ENCODE results near the gene USHBP1.

Gene USHBP1

DNA sequence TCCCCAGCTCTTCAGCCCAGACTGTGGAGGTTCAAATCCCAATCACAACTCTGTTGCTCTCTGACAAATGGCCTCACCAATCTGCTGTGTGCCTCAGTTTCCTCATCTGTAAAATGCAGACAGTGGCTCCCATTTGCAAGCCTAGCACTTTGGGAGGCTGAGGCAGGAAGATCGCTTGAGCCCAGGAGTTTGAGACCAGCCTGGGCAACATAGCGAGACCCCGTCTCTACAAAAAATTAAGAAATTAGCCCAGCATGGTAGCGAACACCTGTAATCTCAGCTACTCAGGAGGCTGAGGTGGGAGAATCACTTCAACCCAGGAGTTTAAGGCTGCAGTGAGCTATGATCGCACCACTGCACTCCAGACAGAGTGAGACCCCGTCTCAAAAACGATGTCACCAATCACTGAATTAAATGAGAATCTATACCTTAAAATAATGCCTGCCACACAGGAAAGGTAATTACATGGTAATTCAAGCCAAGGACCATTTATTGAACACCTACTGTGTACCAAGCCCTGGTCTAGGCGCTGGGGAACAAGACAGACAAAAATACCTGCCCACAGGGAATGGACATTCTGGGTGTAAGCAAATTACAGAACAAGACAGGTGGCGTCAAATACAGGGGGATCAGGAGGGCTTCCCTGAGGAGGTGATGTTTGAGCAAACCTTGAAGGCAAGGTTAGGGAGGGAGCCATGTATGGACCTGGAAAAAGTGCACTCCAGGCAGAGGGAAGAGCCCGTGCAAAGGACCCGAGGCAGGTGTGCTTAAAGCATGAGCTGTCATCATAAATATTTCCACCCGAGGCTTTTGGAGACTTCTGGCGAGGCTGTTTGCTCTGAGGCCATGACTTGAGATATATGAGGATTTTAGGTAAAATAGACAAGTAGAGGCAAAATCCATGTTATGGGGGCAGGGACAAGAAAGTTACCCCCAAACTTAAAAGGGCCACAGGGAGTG is 26.5 kb downstream of the USHBP1 start:
- no peak for DNase-seq

DNA sequence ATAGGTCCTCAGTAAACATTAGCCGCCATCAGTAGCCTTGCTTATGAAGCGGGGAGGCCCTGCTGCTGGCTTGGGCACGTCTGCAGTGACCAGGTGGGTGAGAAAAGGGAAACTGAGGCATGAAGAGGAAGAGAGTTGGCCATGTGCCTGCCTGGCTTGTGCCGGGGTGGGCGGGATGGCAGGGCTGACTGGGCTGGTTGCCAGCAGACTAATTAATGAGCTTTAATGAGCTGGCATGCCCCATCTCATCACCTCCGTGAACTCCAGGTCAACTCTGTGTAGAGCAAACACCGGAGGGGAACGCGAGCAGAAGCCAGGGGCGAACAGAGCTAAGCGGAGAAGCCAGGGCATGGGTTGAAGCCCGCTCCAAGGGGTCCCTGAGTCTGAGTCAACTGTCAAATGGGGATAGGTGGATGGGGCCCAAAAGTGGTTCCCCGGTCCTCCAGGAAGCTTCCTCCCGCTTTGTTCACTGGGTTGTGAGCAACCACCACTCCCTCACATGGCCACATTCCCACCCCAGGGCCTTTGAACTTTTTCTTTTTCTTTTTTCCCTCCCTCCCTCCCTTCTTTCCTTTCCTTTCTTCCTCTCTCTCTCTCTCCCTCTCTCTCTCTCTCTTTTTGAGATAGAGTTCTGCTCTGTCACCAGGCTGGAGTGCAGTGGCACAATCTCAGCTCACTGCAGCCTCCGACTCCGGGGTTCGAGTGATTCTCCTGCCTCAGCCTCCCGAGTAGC is 27.6 kb downstream of the USHBP1 start:
- no peak for DNase-seq

DNA sequence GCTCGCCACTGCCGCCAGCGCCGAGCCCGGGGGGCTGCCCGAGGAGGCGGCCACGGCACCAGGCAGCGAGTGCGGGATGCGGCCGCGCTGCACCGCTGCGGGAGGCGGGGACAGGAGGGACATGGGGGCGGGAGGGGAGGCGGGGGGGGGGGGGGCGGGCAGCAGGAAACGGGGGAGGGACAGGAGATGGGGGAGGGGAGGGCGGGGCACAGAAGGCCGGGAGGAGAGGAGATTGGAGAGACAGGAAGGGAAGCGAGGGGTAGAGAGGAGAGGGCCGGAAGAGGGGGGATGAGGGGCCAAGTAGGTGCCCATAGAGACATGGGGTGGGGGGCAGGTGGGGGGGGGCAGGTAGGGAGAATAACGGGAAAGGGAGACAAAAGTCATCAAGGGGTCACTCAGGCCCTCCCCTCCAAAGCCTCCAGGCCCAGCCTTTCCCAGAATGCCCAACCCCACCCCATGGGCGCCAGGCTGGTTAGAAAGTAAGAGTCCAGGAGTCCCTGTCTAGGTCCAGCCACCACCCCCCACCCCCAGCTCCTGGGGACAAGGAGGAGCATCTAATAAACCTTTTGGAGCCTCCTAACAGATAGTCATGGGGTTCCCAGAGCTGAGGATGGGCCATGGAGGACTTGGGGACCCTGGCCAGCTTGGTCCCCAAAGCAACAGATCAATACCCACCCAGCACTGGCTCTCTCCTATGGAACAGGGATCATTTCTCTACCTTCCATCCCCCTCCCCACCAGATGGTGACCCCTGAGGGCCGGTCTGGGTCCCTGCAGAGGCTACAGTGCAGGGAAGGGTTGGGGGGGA is 28.4 kb downstream of the USHBP1 start:
- no peak for DNase-seq

- DNase-seq, result peak; percentile 23 to 60 (median 47)
Observed at GRCh38 chr19:17235300-17235970, 29.1 kb downstream of the USHBP1 start.

DNA sequence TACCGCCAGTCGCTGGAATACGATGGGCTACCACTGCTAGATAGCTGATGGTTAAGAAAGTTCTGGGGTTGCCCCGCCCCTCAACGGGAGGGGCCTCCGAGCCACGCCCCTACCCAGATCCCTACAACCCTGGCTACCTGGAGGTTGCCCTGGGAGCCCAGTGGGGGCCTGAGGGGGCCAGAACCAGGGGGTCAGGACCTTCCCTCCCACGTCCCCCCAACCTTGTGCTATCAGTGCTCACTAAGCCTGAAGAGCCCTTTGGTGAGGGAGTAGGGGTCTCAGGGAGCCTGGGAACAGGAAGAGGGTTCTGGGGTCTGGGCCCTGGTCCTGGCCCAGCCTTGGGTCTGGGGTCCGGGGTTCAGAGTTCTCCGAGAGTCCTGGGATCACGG is 29.6 kb downstream of the USHBP1 start:
- DNase-seq, result peak in 2 of 4 experiments; percentile 16 to 19

GRCh38 chr19:17232258-17232657 is 32.3 kb downstream of the USHBP1 start:
- DNase-seq, result no peak

- no peak for DNase-seq
Observed at GRCh38 chr19:17229890-17230289, 34.7 kb downstream of the USHBP1 start.

DNA sequence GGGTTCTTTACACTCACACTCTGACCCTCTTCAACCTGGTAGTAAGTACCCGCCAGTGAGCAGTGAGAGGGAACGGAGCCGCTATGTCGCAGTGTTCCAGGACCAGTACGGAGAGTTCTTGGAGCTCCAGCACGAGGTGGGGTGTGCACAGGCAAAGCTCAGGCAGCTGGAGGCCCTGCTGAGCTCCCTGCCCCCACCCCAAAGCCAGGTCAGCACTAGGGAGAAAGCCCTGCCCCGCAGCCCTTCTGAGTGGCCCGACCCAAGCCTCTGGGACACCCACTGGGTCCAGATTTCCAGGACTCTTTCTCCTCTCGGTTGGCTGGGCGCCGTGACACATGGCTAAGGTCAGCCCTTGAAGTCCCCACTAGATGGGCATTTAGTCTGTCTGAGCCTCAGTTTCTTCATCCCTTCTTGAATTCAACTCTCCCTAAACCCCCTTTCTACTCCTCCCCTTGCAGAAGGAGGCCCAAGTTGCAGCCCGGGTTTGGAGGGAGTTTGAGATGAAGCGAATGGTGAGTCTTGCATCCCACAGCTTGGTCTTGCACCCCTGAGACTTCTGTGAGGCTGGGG is 36.7 kb downstream of the USHBP1 start:
- DNase-seq, result no peak

DNA sequence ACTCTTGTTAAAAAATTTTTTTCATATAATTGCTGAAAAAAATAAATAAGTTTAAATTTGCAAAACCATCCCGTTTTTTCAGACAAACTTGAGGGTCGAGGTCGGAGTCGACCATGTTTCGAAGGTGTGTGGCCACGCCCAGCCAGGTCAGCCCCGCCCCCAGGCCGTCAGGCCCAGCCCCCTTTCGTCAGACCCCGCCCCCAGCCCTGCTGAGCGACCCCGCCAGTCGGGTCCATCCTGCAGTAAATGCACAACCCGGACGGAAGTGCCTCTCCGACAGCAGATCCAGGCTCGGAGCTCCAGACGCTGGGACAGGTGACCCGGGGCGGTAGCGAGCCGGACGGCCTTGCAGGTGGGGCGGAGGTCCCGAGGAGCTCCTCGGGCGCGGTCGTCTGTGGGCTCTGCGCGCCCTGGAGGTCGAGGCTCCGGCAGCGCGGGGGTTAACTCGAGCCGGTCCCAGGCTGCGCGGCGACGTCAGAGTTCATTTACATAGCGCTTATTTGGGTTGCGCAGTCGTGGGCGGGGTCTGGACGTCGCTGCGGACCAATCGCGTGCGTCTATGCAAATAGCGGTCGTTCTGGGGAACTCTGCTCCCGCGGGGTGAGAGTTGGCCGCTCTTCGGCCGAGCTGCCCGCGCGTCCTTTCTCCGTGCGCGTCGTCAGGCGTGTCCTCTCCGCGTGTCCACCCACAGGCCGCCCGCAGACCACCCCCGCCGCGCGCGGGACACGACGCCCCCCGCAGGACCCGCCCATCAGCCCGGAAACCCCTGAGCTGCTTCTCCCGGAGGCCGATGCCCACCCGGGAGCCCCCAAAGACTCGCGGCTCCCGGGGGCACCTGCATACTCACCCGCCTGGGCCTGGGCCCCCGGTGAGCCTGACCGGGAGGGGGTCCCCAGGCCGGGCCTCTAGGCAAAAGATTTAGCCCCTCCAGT is 38.3 kb downstream of the USHBP1 start, which contains the start of gene OCEL1:
Gene OCEL1 (plus strand): TSS at position 225 of the 932 bp plus-strand sequence. CDS start 22 bp downstream, at position 247.
- peak; percentile 82 to 95 (median 92) for DNase-seq

GRCh38 chr19:17225053-17225452 is 39.5 kb downstream of the USHBP1 start:
- DNase-seq, result no peak

GRCh38 chr19:17220207-17220758 is 44.3 kb downstream of the USHBP1 start:
- no peak for DNase-seq

- no peak for DNase-seq
Observed at GRCh38 chr19:17219286-17219685, 45.3 kb downstream of the USHBP1 start.

DNA sequence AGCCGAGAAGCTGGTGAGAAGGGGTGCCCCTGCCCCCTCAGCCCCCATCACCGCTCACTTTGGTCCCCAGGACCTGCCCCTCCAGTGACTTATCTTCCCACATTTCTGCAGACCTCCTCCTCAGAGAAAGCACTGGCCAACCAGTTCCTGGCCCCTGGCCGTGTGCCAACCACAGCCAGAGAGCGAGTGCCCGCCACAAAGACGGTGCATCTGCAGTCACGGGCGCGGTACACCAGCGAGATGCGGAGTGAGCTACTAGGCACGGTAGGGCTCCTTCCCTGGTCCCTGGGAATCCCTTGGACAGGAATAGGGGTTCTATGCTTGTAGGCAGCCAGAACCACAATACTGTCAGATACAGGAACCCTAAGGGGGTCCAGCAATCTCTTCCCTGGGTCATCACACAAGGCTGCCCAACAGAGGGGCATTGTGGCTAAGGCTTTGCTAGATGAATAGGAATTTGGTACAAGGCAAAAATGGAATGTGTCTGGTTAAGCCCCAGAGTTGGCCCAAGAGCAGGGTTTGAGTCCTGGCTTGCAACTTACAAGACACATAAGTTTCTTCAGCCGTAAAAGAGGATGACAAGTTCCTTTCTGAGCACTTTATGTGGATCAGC is 48.4 kb downstream of the USHBP1 start:
- DNase-seq, result no peak

GRCh38 chr19:17215127-17215971 is 49.2 kb downstream of the USHBP1 start, which contains the start of gene USE1:
Gene USE1 (plus strand): TSS chr19:17215357. CDS start chr19:17215406, 49 bp downstream.
- DNase-seq, result peak; percentile 67 to 80 (median 72)

- DNase-seq, result no peak
Observed at GRCh38 chr19:17214508-17215126, 49.9 kb downstream of the USHBP1 start.

DNA sequence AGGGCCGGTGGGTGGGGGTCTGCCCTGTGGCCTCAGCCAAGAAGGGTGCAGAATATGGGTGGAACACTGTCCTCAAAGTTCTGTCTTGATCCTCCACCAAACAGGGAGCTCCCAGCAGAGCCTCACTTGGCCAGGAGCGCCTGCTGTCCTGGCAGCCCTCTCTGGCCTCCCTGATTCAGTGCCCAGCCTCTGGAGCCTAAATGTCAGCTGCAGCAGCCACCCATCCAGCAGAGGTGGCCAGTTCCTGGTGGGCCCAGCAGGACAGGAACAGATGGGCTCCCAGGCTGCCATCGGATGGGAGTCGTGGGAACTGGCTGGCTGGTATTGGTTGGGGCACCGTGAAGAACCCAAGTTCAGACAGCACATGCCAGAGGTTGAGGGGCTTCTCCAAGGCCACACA is 51.2 kb downstream of the USHBP1 start:
- DNase-seq, result no peak

- no peak for DNase-seq
Observed at GRCh38 chr19:17211547-17212446, 52.7 kb downstream of the USHBP1 start.

Measured in activated CD4-positive, CD25-positive, alpha-beta regulatory T cell (primary cell).